SU-DHL-6 (cell line): ENCODE data around the gene C2CD2.
"Not testable (repeated sequence)": the region's sequence is repeated elsewhere in the genome, so short reads cannot be mapped to it uniquely, and the experiment has no call there.

ENCODE experiments used
- CTCF ChIP-seq: fragments of 200-600 bp; sonication (generic); IDR thresholded peaks from one replicate; pipeline ENCODE4 v1.5.1; 2017; ENCODE audit warnings: antibody characterized with exemption, mild to moderate bottlenecking, low read length, moderate library complexity; ENCODE audit not compliant: insufficient read depth, poor library complexity, severe bottlenecking
- EZH2phosphoT487 ChIP-seq: fragments of 200-600 bp; sonication (generic), shearing (Covaris generic); conservative IDR thresholded peaks from 2 replicates; pipeline ENCODE4 v1.6.1; 2018; ENCODE audit warnings: mild to moderate bottlenecking, antibody characterized with exemption, low read length, moderate library complexity, mixed read lengths

- TF ChIP-seq CTCF, EZH2phosphoT487: not testable (repeated sequence)
Observed at GRCh38 chr21:41959697-41960096, 5.9 kb upstream of the C2CD2 start.
